HepG2 (cell line): ENCODE measurements around the gene LATS1. TPM values are rescaled to one million over a fixed set of nuclear protein-coding genes. Genes with fewer than 3 reads are reported as not detected.

Experiments
- ATAC-seq: fragments of 200-7000 bp; cut with Tn5 transposase; 3 replicates; pipeline ENCODE4 v1.9.1; 2020; ENCODE audit warnings: mild to moderate bottlenecking, moderate library complexity
- BruUV-seq: library from RNA; stranded (reverse); fragments of 400-500 nt; replicated peaks from 2 replicates; lab custom pipeline; 2021; lab: Mats Ljungman, UMichigan
- CTCF ChIA-PET: fragments of 300-600 bp; formaldehyde crosslinking; extraction: SDS; loops from one replicate; lab custom pipeline; 2021; ENCODE audit warnings: low total read pairs, inconsistent platforms, low intra/inter-chr PET ratio; lab: Yijun Ruan, JAX
- POLR2A ChIA-PET: fragments of 350-600 bp; sonication (Branson Sonifier 250); formaldehyde crosslinking; loops from one replicate; lab custom pipeline; 2020; ENCODE audit warnings: antibody characterized with exemption, inconsistent platforms; lab: Yijun Ruan, JAX
- DNase-seq: peaks from one replicate; pipeline ENCODE4 v3.0.0-alpha.2; 2015; ENCODE audit warnings: low spot score
- FAIRE-seq: peaks from 3 replicates; lab custom pipeline; 2011; peaks lifted over from hg19 to GRCh38; lab: Jason Lieb, UNC
- H2AFZ ChIP-seq: one replicate; pipeline ENCODE4 v1.6.1; 2011; ENCODE audit warnings: low read length, inconsistent platforms
- H3K27ac ChIP-seq: fragments of 300-600 bp; 3 replicates; pipeline ENCODE4 v1.8.0; 2011; ENCODE audit warnings: mixed run types, mild to moderate bottlenecking, mixed read lengths, low read length, inconsistent platforms; ENCODE audit not compliant: insufficient read depth; ENCODE audit errors: extremely low read length
- H3K27me3 ChIP-seq, 2 experiments: fragments of 200-600 bp in 1 of 2; 2 replicates in 1 of 2; 3 replicates in 1 of 2; pipeline versions ENCODE4 v1.6.0 to v1.8.0; 2011; ENCODE audit warnings: low read length in 2 of 2, mild to moderate bottlenecking in 2 of 2, moderate library complexity in 2 of 2, inconsistent platforms in 1 of 2; ENCODE audit not compliant: insufficient read depth in 2 of 2, control insufficient read depth in 1 of 2
- H3K36me3 ChIP-seq, 2 experiments: fragments of 200-600 bp in 1 of 2; replicated peaks in 1 of 2; 2 replicates in 1 of 2; 3 replicates in 1 of 2; pipeline versions ENCODE4 v1.5.1 to v1.8.0; 2011; ENCODE audit warnings: low read length in 2 of 2, inconsistent platforms in 1 of 2; ENCODE audit not compliant: insufficient read depth in 2 of 2, control insufficient read depth in 1 of 2
- H3K4me1 ChIP-seq: 2 replicates; pipeline ENCODE4 v1.5.1; 2012; ENCODE audit warnings: low read length, inconsistent platforms; ENCODE audit not compliant: insufficient read depth
- H3K4me2 ChIP-seq: 2 replicates; pipeline ENCODE4 v1.6.0; 2011; ENCODE audit warnings: low read depth, low read length, inconsistent platforms
- H3K4me3 ChIP-seq, 3 experiments: fragments of 200-600 bp in 1 of 3; sonication (generic), shearing (Covaris generic) in 1 of 3; replicated peaks in 1 of 3; 2 replicates each; pipeline ENCODE4 v1.5.1; 2011 to 2016; ENCODE audit warnings: low read length in 3 of 3, inconsistent platforms in 2 of 3, low read depth in 2 of 3, mild to moderate bottlenecking in 2 of 3, control low read depth in 1 of 3, mixed read lengths in 1 of 3; ENCODE audit not compliant: insufficient read depth in 1 of 3
- H3K79me2 ChIP-seq: one replicate; pipeline ENCODE4 v1.6.1; 2011; ENCODE audit warnings: low read length, inconsistent platforms; ENCODE audit not compliant: insufficient read depth
- H3K9ac ChIP-seq: 2 replicates; pipeline ENCODE4 v1.6.0; 2011; ENCODE audit warnings: mild to moderate bottlenecking, low read depth, low read length, inconsistent platforms; ENCODE audit not compliant: insufficient read depth
- H3K9me3 ChIP-seq: 2 replicates; pipeline ENCODE4 v1.5.1; 2012; ENCODE audit warnings: mild to moderate bottlenecking, low read length
- H4K20me1 ChIP-seq: 2 replicates; pipeline ENCODE4 v1.6.0; 2011; ENCODE audit warnings: inconsistent platforms, mild to moderate bottlenecking, low read length, moderate library complexity; ENCODE audit not compliant: insufficient read depth
- CEBPG ChIP-seq: IDR thresholded peaks from 2 replicates; pipeline ENCODE4 v1.6.1; 2016
- DR1 ChIP-seq: sonication (generic); formaldehyde crosslinking; IDR thresholded peaks from 2 replicates; pipeline ENCODE4 v1.8.0; 2021; ENCODE audit warnings: mild to moderate bottlenecking, missing genetic modification reagents, inconsistent platforms
- IRX3 ChIP-seq: sonication (generic); formaldehyde crosslinking; IDR thresholded peaks from 2 replicates; pipeline ENCODE4 v1.8.1; 2023; ENCODE audit warnings: mild to moderate bottlenecking, low read depth, missing genetic modification reagents, borderline replicate concordance
- NBN ChIP-seq: fragments of 450-650 bp; conservative IDR thresholded peaks from 2 replicates; pipeline ENCODE4 v1.6.1; 2017
- RAD21 ChIP-seq: fragments of 450-650 bp; formaldehyde crosslinking; IDR thresholded peaks from 2 replicates; pipeline ENCODE4 v1.5.0; 2020; ENCODE audit warnings: mild to moderate bottlenecking
- SKIL ChIP-seq: sonication (generic); formaldehyde crosslinking; IDR thresholded peaks from 2 replicates; pipeline ENCODE4 v1.8.0; 2022; ENCODE audit warnings: missing genetic modification reagents, mild to moderate bottlenecking, moderate library complexity, borderline replicate concordance
- TMF1 ChIP-seq: sonication (generic); formaldehyde crosslinking; IDR thresholded peaks from 2 replicates; pipeline ENCODE4 v1.8.1; 2022; ENCODE audit warnings: low read depth, missing genetic modification reagents
- ZKSCAN1 ChIP-seq: fragments of 150-350 bp; IDR thresholded peaks from 2 replicates; pipeline ENCODE4 v1.6.1; 2014; ENCODE audit warnings: low read length
- WGBS: methylation state at CpG from one replicate; pipeline ENCODE4 v1.1.6; 2017; ENCODE audit warnings: low lambda C conversion rate; 5-methylcytosine and 5-hydroxymethylcytosine counted together
- in situ Hi-C: cut with HindIII; loops from 2 replicates; pipeline ENCODE4 v1.10.0; 2017; ENCODE audit warnings: low pct_unique_long_range_greater_than_20kb; ENCODE audit not compliant: extremely low pct_ligation_motif_present
- intact Hi-C: fragments of 100-400 bp; cut with micrococcal nuclease; formaldehyde crosslinking; loops from one replicate; pipeline ENCODE4 v1.10.0; 2022; ENCODE audit not compliant: unreplicated experiment
- polyA plus RNA-seq, 8 experiments: library from polyadenylated mRNA; depleted of rRNA in 3 of 8; stranded (reverse) in 7 of 8; unstranded in 1 of 8; fragments of >200 nt; fragmentation: Illumina TruSeq in 4 of 8; extraction: Trizol in 4 of 8; gene quantifications; 2 replicates each; pipeline versions ENCODE4 v1.2.1 to v1.2.3, GENCODE V29; 2011 to 2016; ENCODE audit warnings: low read depth in 4 of 8, missing spikeins in 1 of 8, mixed read lengths in 1 of 8; ENCODE audit not compliant: insufficient read depth in 1 of 8
- total RNA-seq, 5 experiments: library from RNA; depleted of rRNA; stranded (reverse); fragments of >200 nt; fragmentation: Illumina TruSeq; extraction: Trizol; gene quantifications; 2 replicates each; pipeline ENCODE4 v1.2.3, GENCODE V29; 2016; ENCODE audit warnings: low read depth in 1 of 5

Gene LATS1
- total and polyA plus RNA-seq, 2 of the 13 experiments (the other 11 are each of a cell fraction or from before 2014, with no cell fraction given): 9.9 to 12.6 TPM

GRCh38 chr6:149728499-149729234, 10.8 kb upstream of the LATS1 start (continued):
- no peak for TF ChIP-seq RAD21 (CRISPR knock-in tag)
- TF ChIP-seq DR1 (CRISPR knock-in tag): no peak
- TF ChIP-seq IRX3 (CRISPR knock-in tag): no peak
- TF ChIP-seq SKIL (CRISPR knock-in tag): no peak
- no peak for TF ChIP-seq TMF1
- no peak for TF ChIP-seq CEBPG (CRISPR knock-in tag)
- TF ChIP-seq, all 625 proteins: peak for 0

GRCh38 chr6:149727793-149728498, 10.0 kb upstream of the LATS1 start:
- no peak for TF ChIP-seq NBN
- TF ChIP-seq ZKSCAN1: 0 out of 2 replicates have a peak, but pooled peaks have one; percentile 21
- H3K4me2 ChIP-seq: no peak overlapping the region
- H3K36me3 ChIP-seq: peaks cover 26 to 74% of the 10 kb centered on the region in 2 experiments
- in situ Hi-C loops: no loop called here
- H3K27ac ChIP-seq: no peak overlapping the region
- H3K27me3 ChIP-seq: no peaks in the 10 kb centered on the region
- ATAC-seq: no peak
- H3K79me2 ChIP-seq: no peaks in the 10 kb centered on the region
- no peak for FAIRE-seq
- no peak overlapping the region for H3K9ac ChIP-seq
- CTCF ChIA-PET: no interaction called here
- intact Hi-C loops: no loop called here
- BruUV-seq: no TSS peak
- POLR2A ChIA-PET: no interaction called here
- H4K20me1 ChIP-seq: no peaks in the 10 kb centered on the region
- peaks cover 5% of the 10 kb centered on the region; the same call in 1 of the 2 replicates for H3K4me1 ChIP-seq
- H2AFZ ChIP-seq: no peak overlapping the region
- H3K4me3 ChIP-seq: no peak overlapping the region
- WGBS: 97% methylated on average over 4 of the region's 4 CpGs
- DNase-seq: no peak
- no peaks in the 10 kb centered on the region for H3K9me3 ChIP-seq
